Mammary epithelial cell (primary cell): ENCODE measurements around the gene SYCN.

Source experiments
- EZH2 ChIP-seq: IDR thresholded peaks from 2 replicates; pipeline ENCODE4 v1.6.1; 2012; ENCODE audit warnings: low read length, inconsistent platforms, borderline replicate concordance
- TF ChIP-seq, protein P1 (sequence below), 2 donors: IDR thresholded peaks in 1 of 2; conservative IDR thresholded peaks in 1 of 2; 2 replicates each; pipeline ENCODE4 v1.5.1; 2011 to 2012; ENCODE audit warnings: inconsistent platforms in 2 of 2, low read length in 2 of 2, mild to moderate bottlenecking in 2 of 2, control low read depth in 1 of 2, low read depth in 1 of 2; ENCODE audit not compliant: insufficient read depth in 1 of 2; ENCODE audit errors: extremely low read depth in 1 of 2

DNA sequence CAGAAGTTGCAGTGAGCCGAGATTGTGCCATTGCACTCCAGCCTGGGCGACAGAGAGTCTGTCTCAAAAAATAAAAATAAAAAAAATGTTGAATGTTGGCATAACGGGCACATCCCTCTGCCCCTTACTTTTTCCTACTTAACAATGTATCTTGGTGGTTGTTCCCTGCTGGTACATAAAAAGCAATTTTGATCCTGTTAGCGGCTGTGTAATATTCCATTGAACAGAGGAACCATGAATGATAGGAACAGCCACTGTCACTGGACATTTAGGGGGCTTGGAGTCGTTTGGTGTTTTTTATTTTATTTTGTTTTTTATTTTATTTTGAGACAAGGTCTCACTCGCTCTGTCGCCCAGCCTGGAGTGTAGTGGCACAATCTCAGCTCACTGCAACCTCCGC, 17.7 kb downstream of the SYCN start:
- TF ChIP-seq, protein P1, sequence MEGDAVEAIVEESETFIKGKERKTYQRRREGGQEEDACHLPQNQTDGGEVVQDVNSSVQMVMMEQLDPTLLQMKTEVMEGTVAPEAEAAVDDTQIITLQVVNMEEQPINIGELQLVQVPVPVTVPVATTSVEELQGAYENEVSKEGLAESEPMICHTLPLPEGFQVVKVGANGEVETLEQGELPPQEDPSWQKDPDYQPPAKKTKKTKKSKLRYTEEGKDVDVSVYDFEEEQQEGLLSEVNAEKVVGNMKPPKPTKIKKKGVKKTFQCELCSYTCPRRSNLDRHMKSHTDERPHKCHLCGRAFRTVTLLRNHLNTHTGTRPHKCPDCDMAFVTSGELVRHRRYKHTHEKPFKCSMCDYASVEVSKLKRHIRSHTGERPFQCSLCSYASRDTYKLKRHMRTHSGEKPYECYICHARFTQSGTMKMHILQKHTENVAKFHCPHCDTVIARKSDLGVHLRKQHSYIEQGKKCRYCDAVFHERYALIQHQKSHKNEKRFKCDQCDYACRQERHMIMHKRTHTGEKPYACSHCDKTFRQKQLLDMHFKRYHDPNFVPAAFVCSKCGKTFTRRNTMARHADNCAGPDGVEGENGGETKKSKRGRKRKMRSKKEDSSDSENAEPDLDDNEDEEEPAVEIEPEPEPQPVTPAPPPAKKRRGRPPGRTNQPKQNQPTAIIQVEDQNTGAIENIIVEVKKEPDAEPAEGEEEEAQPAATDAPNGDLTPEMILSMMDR (conservative IDR thresholded peaks at IDR 0.05 in 1 of 2, IDR thresholded peaks at IDR 0.05 in 1 of 2; ENCODE audit: extremely low read depth in 1 of 2, insufficient read depth in 1 of 2, low read depth in 1 of 2, low read length in 2 of 2) = no peak
- no peak for TF ChIP-seq EZH2
